Ovary (tissue), 9 donors: ENCODE results near the gene NEK11. TPM values are rescaled to one million over a fixed set of nuclear protein-coding genes. Genes with fewer than 3 reads are reported as not detected.
"Not testable (repeated sequence)": the region's sequence is repeated elsewhere in the genome, so short reads cannot be mapped to it uniquely, and the experiment has no call there.

Experiments
- DNase-seq, 5 donors: peaks; one replicate each; pipeline ENCODE4 v3.0.0-alpha.2; 2019 to 2020
- H3K27ac ChIP-seq, 2 donors: fragments of 200-600 bp; one replicate each; pipeline versions ENCODE4 v1.5.1 to v1.8.0; 2019 to 2022
- H3K27me3 ChIP-seq: fragments of 200-600 bp; one replicate; pipeline ENCODE4 v1.8.0; 2022
- H3K36me3 ChIP-seq: fragments of 200-600 bp; sonication (generic); one replicate; pipeline ENCODE4 v1.5.1; 2019
- H3K4me1 ChIP-seq: one replicate; pipeline ENCODE4 v1.8.1; 2013; ENCODE audit warnings: mild to moderate bottlenecking, moderate library complexity; ENCODE audit not compliant: insufficient read depth
- H3K4me3 ChIP-seq: fragments of 200-600 bp; sonication (generic); one replicate; pipeline ENCODE4 v1.5.1; 2017
- H3K9me3 ChIP-seq, 2 donors: fragments of 200-600 bp in 1 of 2; sonication (generic) in 1 of 2; one replicate each; pipeline versions ENCODE4 v1.5.1 to v1.8.1; 2013 to 2019; ENCODE audit warnings: mild to moderate bottlenecking in 1 of 2, moderate library complexity in 1 of 2
- CTCF ChIP-seq, 3 donors: fragments of 450-650 bp in 2 of 3; fragments of 200-600 bp in 1 of 3; IDR thresholded peaks; one replicate each; pipeline versions ENCODE4 v1.5.1 to v1.8.0; 2016 to 2022; ENCODE audit warnings: antibody characterized with exemption in 3 of 3, mild to moderate bottlenecking in 1 of 3
- EP300 ChIP-seq: sonication (generic); formaldehyde crosslinking; IDR thresholded peaks from one replicate; pipeline ENCODE4 v1.6.1; 2017; ENCODE audit warnings: antibody characterized with exemption
- POLR2A ChIP-seq: fragments of 450-650 bp; IDR thresholded peaks from one replicate; pipeline ENCODE4 v1.6.1; 2017; ENCODE audit warnings: antibody characterized with exemption, mild to moderate bottlenecking, moderate library complexity
- WGBS, 3 donors: extraction: QIAGEN DNeasy Blood & Tissue Kit in 1 of 3; methylation state at CpG; one replicate each; pipeline versions ENCODE4 v1.1.5 to v1.1.7; 2013 to 2017; 5-methylcytosine and 5-hydroxymethylcytosine counted together
- intact Hi-C, 4 donors: fragments of 100-400 bp; cut with DNase I; formaldehyde crosslinking; loops; one replicate each; pipeline versions ENCODE4 v1.11.0 to v1.15.1; 2022 to 2023
- polyA plus RNA-seq, 2 donors: library from polyadenylated mRNA; stranded (reverse); fragments of 200-250 nt in 1 of 2; fragments of 350-450 nt in 1 of 2; fragmentation: Illumina TruSeq in 1 of 2; extraction: RNeasy Lipid Tissue Mini Kit (QIAGEN cat#74804) in 1 of 2; gene quantifications; one replicate each; pipeline ENCODE4 v1.2.3, GENCODE V29; 2013 to 2014
- total RNA-seq, 7 donors: library from RNA; depleted of rRNA in 2 of 7; stranded (reverse); fragments of >200 nt in 2 of 7; fragmentation: NEBNext Ultra II Directional in 3 of 7; extraction: Animal tissue kit (Norgen Biotek cat#: 25700) in 3 of 7; gene quantifications; one replicate each; pipeline versions ENCODE4 v1.1.0 to v1.2.4, GENCODE V29; 2016 to 2023
- donor health status: DM: no; HTN: no; CAD: no; lungs with moderate emphysema.
- donor health status: DM: no; HTN: no; CAD: no.
- donor health status: Bipolar disorder and iron deficiency.
- donor health status: DM: yes; HTN: yes; CAD: no.
- donor health status: DM: no; HTN: no; CAD: no.
- donor health status: DM: yes; HTN: yes; CAD: no.

The NEK11 gene
- total and polyA plus RNA-seq, 9 donors = 4.9 to 37.3 (median 10.7) TPM

- no peak for DNase-seq
- H3K4me1 ChIP-seq = peaks cover 5% of the 10 kb centered on the region
- H3K27me3 ChIP-seq = no peaks in the 10 kb centered on the region
- no peaks in the 10 kb centered on the region for H3K36me3 ChIP-seq
- H3K9me3 ChIP-seq = no peaks in the 10 kb centered on the region
- no peak overlapping the region for H3K4me3 ChIP-seq
- WGBS, 3 donors = 32 to 50% (median 38%) methylated on average over 10 of the region's 10 CpGs
- no peak for TF ChIP-seq POLR2A
- no peak for TF ChIP-seq CTCF (IDR thresholded peaks at IDR 0.05)
- TF ChIP-seq EP300 = no peak
- peak overlapping the region in 1 of 2 donors; percentile 12 for H3K27ac ChIP-seq
- intact Hi-C loops = no loop called here
Observed at GRCh38 chr3:131370935-131371687, 344.4 kb downstream of the NEK11 start.

- intact Hi-C loops = no loop called here
- Histone ChIP-seq H3K9me3 (no peaks in the 10 kb centered on the region), H3K36me3 (no peaks in the 10 kb centered on the region), H3K27me3 (no peaks in the 10 kb centered on the region), H3K4me1 (peaks cover 5% of the 10 kb centered on the region), H3K4me3 (no peak overlapping the region), H3K27ac (peak overlapping the region; percentile 8 to 12)
- TF ChIP-seq EP300 (no peak), POLR2A (no peak), CTCF (IDR thresholded peaks at IDR 0.05) (no peak)
- DNase-seq = no peak
- 47 to 58% (median 54%) methylated on average over 2 of the region's 2 CpGs for WGBS, 3 donors
Observed at GRCh38 chr3:131371688-131372066, 345.0 kb downstream of the NEK11 start.

- TF ChIP-seq EP300 = no peak
- TF ChIP-seq POLR2A = no peak
- TF ChIP-seq CTCF (IDR thresholded peaks at IDR 0.05) = no peak
- Histone ChIP-seq H3K36me3 (no peaks in the 10 kb centered on the region), H3K4me3 (no peak overlapping the region), H3K27ac (no peak overlapping the region), H3K4me1 (peaks cover 5% of the 10 kb centered on the region), H3K27me3 (no peaks in the 10 kb centered on the region), H3K9me3 (no peaks in the 10 kb centered on the region)
- intact Hi-C loops = no loop called here
- no peak for DNase-seq
- 98 to 100% (median 100%) methylated on average over 2 of the region's 2 CpGs for WGBS, 3 donors
Observed at GRCh38 chr3:131374741-131375140, 348.1 kb downstream of the NEK11 start.

GRCh38 chr3:131380821-131381444, 354.3 kb downstream of the NEK11 start:
- H3K9me3 ChIP-seq, H3K4me1 ChIP-seq, H3K36me3 ChIP-seq, intact Hi-C loops, H3K27me3 ChIP-seq: not testable (repeated sequence)
- TF ChIP-seq POLR2A = peak; percentile 72
- Histone ChIP-seq H3K27ac (peak overlapping the region; percentile 17 to 95), H3K4me3 (peak overlapping the region; percentile 78)
- 9 to 12% (median 12%) methylated on average over 16 of the region's 16 CpGs for WGBS, 3 donors
- peak in 1 of 5 donors; percentile 37 for DNase-seq
